AG10803 (cell line): ENCODE measurements around the gene LCNL1.

Experiments used
- DNase-seq: peaks from one replicate; pipeline ENCODE4 v3.0.0; 2010; ENCODE audit warnings: low read depth
- H3K4me3 ChIP-seq: 2 replicates; pipeline ENCODE4 v1.5.1; 2011; ENCODE audit warnings: mild to moderate bottlenecking, low read length, control low read depth
- CTCF ChIP-seq: conservative IDR thresholded peaks from 2 replicates; pipeline ENCODE4 v1.5.1; 2011; ENCODE audit warnings: mild to moderate bottlenecking, low read length, control low read depth, inconsistent platforms

Gene LCNL1

GRCh38 chr9:136996361-136997292 lies 13.8 kb downstream of the LCNL1 start, which contains the start of gene CLIC3:
Gene CLIC3 (minus strand): TSS chr9:136996568. CDS start chr9:136996543, 25 bp downstream.
- peak; percentile 8 for DNase-seq
- peak within 1 kb of the TSS; percentile 24 for H3K4me3 ChIP-seq
- no peak for TF ChIP-seq CTCF

GRCh38 chr9:136997371-136997770 lies 14.6 kb downstream of the LCNL1 start:
- DNase-seq = no peak
- no peak for TF ChIP-seq CTCF
- no peak overlapping the region for H3K4me3 ChIP-seq

GRCh38 chr9:136997830-136998234 lies 15.0 kb downstream of the LCNL1 start:
- TF ChIP-seq CTCF = no peak
- DNase-seq = no peak
- H3K4me3 ChIP-seq = no peak overlapping the region

- no peak for TF ChIP-seq CTCF
- peak; percentile 78 for DNase-seq
- no peak overlapping the region for H3K4me3 ChIP-seq
Observed at GRCh38 chr9:137000177-137000930, 17.6 kb downstream of the LCNL1 start.

- no peak for TF ChIP-seq CTCF
- no peak for DNase-seq
- H3K4me3 ChIP-seq = no peak overlapping the region
Observed at GRCh38 chr9:137001857-137002645, 19.3 kb downstream of the LCNL1 start.

- H3K4me3 ChIP-seq = no peak overlapping the region
- TF ChIP-seq CTCF = no peak
- DNase-seq = no peak
Observed at GRCh38 chr9:137002646-137003041, 19.9 kb downstream of the LCNL1 start.
